IMR-90 (cell line): Measurements from ENCODE around the gene ABO. TPM values are rescaled to one million over a fixed set of nuclear protein-coding genes. Genes with fewer than 3 reads are reported as not detected.

Experiments used
- ATAC-seq: fragments of 200-7000 bp; cut with Tn5 transposase; 2 replicates; pipeline ENCODE4 v1.9.1; 2020; ENCODE audit warnings: low read depth, mild to moderate bottlenecking, moderate library complexity
- BruUV-seq: library from RNA; stranded (reverse); fragments of 400-500 nt; replicated peaks from 2 replicates; lab custom pipeline; 2021; lab: Mats Ljungman, UMichigan
- CTCF ChIA-PET: fragments of 300-600 bp; formaldehyde crosslinking; extraction: SDS; loops from one replicate; lab custom pipeline; 2021; ENCODE audit warnings: antibody characterized with exemption; lab: Yijun Ruan, JAX
- POLR2A ChIA-PET: fragments of 300-600 bp; sonication (Branson Sonifier 250); formaldehyde crosslinking; loops from one replicate; lab custom pipeline; 2022; ENCODE audit warnings: antibody characterized with exemption; ENCODE audit not compliant: unreplicated experiment; lab: Charles Lee
- DNase-seq: peaks from one replicate; pipeline ENCODE4 v3.0.0; 2013
- H2AFZ ChIP-seq: replicated peaks from 2 replicates; pipeline ENCODE3; 2013; ENCODE audit warnings: low read length, mild to moderate bottlenecking; ENCODE audit not compliant: poor library complexity
- H2AK5ac ChIP-seq: 2 replicates; pipeline ENCODE4 v1.6.1; 2013; ENCODE audit warnings: low read depth, low read length, inconsistent platforms
- H2AK9ac ChIP-seq: replicated peaks from 2 replicates; pipeline ENCODE3; 2013; ENCODE audit warnings: mild to moderate bottlenecking, low read depth, low read length, moderate library complexity; ENCODE audit not compliant: poor library complexity
- H2BK120ac ChIP-seq: 2 replicates; pipeline ENCODE4 v1.6.1; 2013; ENCODE audit warnings: low read depth, low read length, inconsistent platforms
- H2BK15ac ChIP-seq: 3 replicates; pipeline ENCODE4 v1.6.1; 2013; ENCODE audit warnings: low read depth, low read length, inconsistent platforms
- H2BK20ac ChIP-seq: 2 replicates; pipeline ENCODE4 v1.6.1; 2013; ENCODE audit warnings: low read depth, mild to moderate bottlenecking, inconsistent platforms, low read length, moderate library complexity
- H2BK5ac ChIP-seq: 2 replicates; pipeline ENCODE4 v1.6.1; 2013; ENCODE audit warnings: mild to moderate bottlenecking, low read depth, low read length, inconsistent platforms; ENCODE audit not compliant: poor library complexity, severe bottlenecking
- H3K14ac ChIP-seq: replicated peaks from 2 replicates; pipeline ENCODE4 v1.6.1; 2013; ENCODE audit warnings: low read depth, low read length, inconsistent platforms
- H3K18ac ChIP-seq: 2 replicates; pipeline ENCODE4 v1.6.1; 2013; ENCODE audit warnings: low read depth, low read length, control low read depth
- H3K23ac ChIP-seq: 2 replicates; pipeline ENCODE4 v1.6.1; 2013; ENCODE audit warnings: low read depth, low read length, inconsistent platforms
- H3K27ac ChIP-seq: 2 replicates; pipeline ENCODE4 v1.5.1; 2013; ENCODE audit warnings: mild to moderate bottlenecking, control low read depth, low read length; ENCODE audit not compliant: insufficient read depth
- H3K27me3 ChIP-seq: 2 replicates; pipeline ENCODE4 v1.6.1; 2013; ENCODE audit warnings: low read length; ENCODE audit not compliant: control insufficient read depth, insufficient read depth
- H3K36me3 ChIP-seq: 2 replicates; pipeline ENCODE4 v1.6.1; 2013; ENCODE audit warnings: low read length, mixed read lengths; ENCODE audit not compliant: control insufficient read depth, insufficient read depth
- H3K4ac ChIP-seq: 2 replicates; pipeline ENCODE4 v1.6.1; 2013; ENCODE audit warnings: low read depth, low read length, inconsistent platforms
- H3K4me1 ChIP-seq: 2 replicates; pipeline ENCODE4 v1.6.1; 2013; ENCODE audit warnings: low read length, mixed read lengths; ENCODE audit not compliant: control insufficient read depth, insufficient read depth
- H3K4me2 ChIP-seq: 2 replicates; pipeline ENCODE4 v1.6.1; 2013; ENCODE audit warnings: low read depth, mild to moderate bottlenecking, control low read depth, low read length, moderate library complexity
- H3K4me3 ChIP-seq: 2 replicates; pipeline ENCODE4 v1.5.1; 2013; ENCODE audit warnings: low read depth, mild to moderate bottlenecking, control low read depth, low read length, moderate library complexity; ENCODE audit not compliant: insufficient read depth
- H3K56ac ChIP-seq: 2 replicates; pipeline ENCODE4 v1.6.1; 2013; ENCODE audit warnings: low read length, inconsistent platforms; ENCODE audit not compliant: insufficient read depth; ENCODE audit errors: extremely low read depth
- H3K79me1 ChIP-seq, 2 experiments: 2 replicates each; pipeline ENCODE4 v1.6.1; 2013; ENCODE audit warnings: low read length in 2 of 2, inconsistent platforms in 1 of 2, low read depth in 1 of 2
- H3K9ac ChIP-seq: 2 replicates; pipeline ENCODE4 v1.6.1; 2013; ENCODE audit warnings: low read depth, low read length, control low read depth
- H3K9me1 ChIP-seq: 2 replicates; pipeline ENCODE4 v1.6.1; 2013; ENCODE audit warnings: low read length, inconsistent platforms; ENCODE audit not compliant: insufficient read depth
- H3K9me3 ChIP-seq: 2 replicates; pipeline ENCODE4 v1.6.1; 2013; ENCODE audit warnings: low read length; ENCODE audit not compliant: control insufficient read depth, insufficient read depth
- H4K20me1 ChIP-seq: 2 replicates; pipeline ENCODE4 v1.6.1; 2013; ENCODE audit warnings: low read length, inconsistent platforms; ENCODE audit not compliant: insufficient read depth
- H4K5ac ChIP-seq: 2 replicates; pipeline ENCODE4 v1.6.1; 2013; ENCODE audit warnings: mild to moderate bottlenecking, low read depth, low read length, control low read depth
- H4K8ac ChIP-seq, 2 experiments: 2 replicates each; pipeline ENCODE4 v1.6.1; 2013; ENCODE audit warnings: low read depth in 2 of 2, low read length in 2 of 2, control low read depth in 1 of 2, inconsistent platforms in 1 of 2
- H4K91ac ChIP-seq: 2 replicates; pipeline ENCODE4 v1.6.1; 2013; ENCODE audit warnings: low read depth, low read length, inconsistent platforms; ENCODE audit not compliant: insufficient read depth
- FOS ChIP-seq: fragments of 150-350 bp; IDR thresholded peaks from 2 replicates; pipeline ENCODE4 v1.6.1; 2016; ENCODE audit warnings: low read depth, low read length
- MAFK ChIP-seq: IDR thresholded peaks from 2 replicates; pipeline ENCODE4 v1.6.1; 2012; ENCODE audit warnings: low read depth, low read length, improper control_type of control experiment
- RFX5 ChIP-seq: IDR thresholded peaks from 2 replicates; pipeline ENCODE4 v1.8.0; 2012; ENCODE audit warnings: low read depth, mild to moderate bottlenecking, low read length, moderate library complexity
- WGBS, 2 experiments: methylation state at CpG; one replicate each; pipeline versions ENCODE4 v1.1.5 to v1.1.7; 2013; ENCODE audit warnings: missing lambda C conversion rate in 2 of 2; ENCODE audit not compliant: insufficient read length in 1 of 2; ENCODE audit errors: extremely low coverage in 2 of 2; 5-methylcytosine and 5-hydroxymethylcytosine counted together
- dilution Hi-C: fragments of 300-500 bp; cut with HindIII; formaldehyde crosslinking; loops from one replicate; pipeline ENCODE4 v1.14.3; 2018; ENCODE audit warnings: low sequenced_read_pairs; ENCODE audit not compliant: unreplicated experiment
- in situ Hi-C: fragments of 300-500 bp; cut with MboI; formaldehyde crosslinking; loops from 3 replicates; pipeline ENCODE4 v1.14.3; 2019; ENCODE audit warnings: low sequenced_read_pairs, inconsistent platforms, mixed read lengths
- intact Hi-C: fragments of 100-400 bp; cut with micrococcal nuclease; formaldehyde crosslinking; loops from 2 replicates; pipeline ENCODE4 v1.10.0; 2022
- polyA plus RNA-seq, 3 experiments: library from polyadenylated mRNA; depleted of rRNA; stranded (reverse); fragments of >200 nt; gene quantifications; 2 replicates each; pipeline ENCODE4 v1.2.3, GENCODE V29; 2012; ENCODE audit warnings: low replicate concordance in 1 of 3
- total RNA-seq: library from RNA; depleted of rRNA; stranded (reverse); fragments of >200 nt; gene quantifications from 2 replicates; pipeline ENCODE4 v1.2.3, GENCODE V29; 2012

ABO gene
- total and polyA plus RNA-seq, 2 of the 4 experiments (the other 2 are of a cell fraction), result not detected

DNA sequence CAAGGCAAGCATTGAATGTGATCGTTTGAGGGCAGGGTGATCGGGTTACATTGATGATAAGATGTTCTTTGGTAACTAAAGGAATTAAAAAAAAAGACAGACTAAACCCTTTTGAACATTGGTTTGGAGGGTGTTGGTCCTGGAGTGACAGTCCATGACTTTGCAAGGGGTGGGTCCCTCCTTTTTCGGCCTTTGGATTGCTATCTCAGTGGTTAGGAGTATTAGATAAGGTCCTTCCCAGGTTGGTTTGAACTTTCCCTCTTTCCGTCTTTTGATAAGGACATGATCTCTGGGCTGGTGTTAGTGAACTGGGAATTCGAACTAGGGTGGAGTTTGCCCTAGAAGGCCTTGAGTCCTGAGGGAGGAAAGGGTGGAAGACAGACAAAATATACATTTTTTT lies 5.4 kb upstream of the ABO start:
- TF ChIP-seq RFX5 (no peak), FOS (no peak), MAFK (no peak)
- Histone ChIP-seq H2AK9ac (no peak overlapping the region), H3K18ac (no peak overlapping the region), H2BK120ac (no peak overlapping the region), H3K14ac (no peak overlapping the region), H3K36me3 (no peaks in the 10 kb centered on the region), H3K9me1 (no peaks in the 10 kb centered on the region), H2AK5ac (no peak overlapping the region), H3K9ac (no peak overlapping the region), H3K4me3 (no peak overlapping the region), H2BK15ac (no peak overlapping the region), H3K23ac (no peak overlapping the region), H4K5ac (no peak overlapping the region), H3K79me1 (no peaks in the 10 kb centered on the region), H3K27ac (no peak overlapping the region), H3K9me3 (peaks cover 2% of the 10 kb centered on the region; the same call in 1 of the 2 replicates), H2BK20ac (no peak overlapping the region), H2BK5ac (no peak overlapping the region), H4K20me1 (no peaks in the 10 kb centered on the region), H3K4me2 (no peak overlapping the region), H3K56ac (no peak overlapping the region), H3K4ac (no peak overlapping the region), H4K91ac (no peak overlapping the region), H2AFZ (no peak overlapping the region), H4K8ac (no peak overlapping the region), H3K27me3 (peaks cover 49% of the 10 kb centered on the region), H3K4me1 (no peaks in the 10 kb centered on the region)
- CTCF ChIA-PET, result no interaction called here
- 29% methylated on average over 1 of the region's 5 CpGs; no CpG with 5 or more reads in 1 of the 2 experiments for WGBS, 2 experiments
- intact Hi-C loops, result no loop called here
- dilution Hi-C loops, result no loop called here
- POLR2A ChIA-PET, result no interaction called here
- no peak for ATAC-seq
- in situ Hi-C loops, result no loop called here
- BruUV-seq, result no TSS peak
- no peak for DNase-seq
